WTC11 (cell line): ENCODE results near the gene PRPF8. TPM values are rescaled to one million over a fixed set of nuclear protein-coding genes. Genes with fewer than 3 reads are reported as not detected.
A peak's percentile ranks its signal among the peaks of the same experiment; 100 is the strongest.
"Not testable (repeated sequence)": the region's sequence is repeated elsewhere in the genome, so short reads cannot be mapped to it uniquely, and the experiment has no call there.

ENCODE experiments used
- ATAC-seq: fragments of 200-7000 bp; cut with Tn5 transposase; 2 replicates; pipeline ENCODE4 v1.10.0; 2021; ENCODE audit warnings: mild to moderate bottlenecking, moderate library complexity
- CTCF ChIA-PET: fragments of 300-600 bp; sonication (Branson Sonifier 250); formaldehyde crosslinking; loops from one replicate; lab custom pipeline; 2021; ENCODE audit warnings: antibody characterized with exemption; lab: Charles Lee
- POLR2A ChIA-PET: fragments of 350-600 bp; sonication (Branson Sonifier 250); formaldehyde crosslinking; loops from one replicate; lab custom pipeline; 2021; ENCODE audit warnings: antibody characterized with exemption; lab: Charles Lee
- DNase-seq: peaks from one replicate; pipeline ENCODE4 v3.0.0; 2021; ENCODE audit warnings: low spot score
- H3K27ac Mint-ChIP-seq: 2 replicates; pipeline ENCODE4 v1.8.0; 2021; ENCODE audit warnings: mixed read lengths
- H3K27me3 Mint-ChIP-seq: 2 replicates; pipeline ENCODE4 v1.8.0; 2021; ENCODE audit warnings: low read depth, mild to moderate bottlenecking, moderate library complexity, mixed read lengths
- H3K36me3 Mint-ChIP-seq: 2 replicates; pipeline ENCODE4 v1.8.0; 2021; ENCODE audit warnings: mixed read lengths
- H3K4me1 Mint-ChIP-seq: 2 replicates; pipeline ENCODE4 v1.8.0; 2022; ENCODE audit warnings: mixed read lengths
- H3K4me3 Mint-ChIP-seq: 2 replicates; pipeline ENCODE4 v1.8.0; 2021; ENCODE audit warnings: mild to moderate bottlenecking, moderate library complexity, mixed read lengths
- H3K9me3 Mint-ChIP-seq: 2 replicates; pipeline ENCODE4 v1.8.0; 2021; ENCODE audit warnings: mixed read lengths
- AFF4 ChIP-seq: sonication (generic); formaldehyde crosslinking; IDR thresholded peaks from 2 replicates; pipeline ENCODE4 v1.8.1; 2023; ENCODE audit warnings: mild to moderate bottlenecking, missing genetic modification reagents, borderline replicate concordance
- ATF3 ChIP-seq: sonication (generic); formaldehyde crosslinking; conservative IDR thresholded peaks from 2 replicates; pipeline ENCODE4 v1.8.1; 2022; ENCODE audit warnings: mild to moderate bottlenecking, missing genetic modification reagents
- CBFB ChIP-seq: sonication (generic); formaldehyde crosslinking; IDR thresholded peaks from 2 replicates; pipeline ENCODE4 v1.8.1; 2022; ENCODE audit warnings: mild to moderate bottlenecking, low read depth, missing genetic modification reagents
- CTCF ChIP-seq: fragments of 200-600 bp; IDR thresholded peaks from 2 replicates; pipeline ENCODE4 v1.8.0; 2022; ENCODE audit warnings: antibody characterized with exemption
- E2F1 ChIP-seq: sonication (generic); formaldehyde crosslinking; IDR thresholded peaks from 2 replicates; pipeline ENCODE4 v1.8.0; 2022; ENCODE audit warnings: mild to moderate bottlenecking, missing genetic modification reagents
- ESRRA ChIP-seq: sonication (generic); formaldehyde crosslinking; IDR thresholded peaks from 2 replicates; pipeline ENCODE4 v1.8.1; 2022; ENCODE audit warnings: mild to moderate bottlenecking, missing genetic modification reagents, borderline replicate concordance
- ETV6 ChIP-seq: sonication (generic); formaldehyde crosslinking; IDR thresholded peaks from 2 replicates; pipeline ENCODE4 v1.8.1; 2022; ENCODE audit warnings: mild to moderate bottlenecking, missing genetic modification reagents
- FOXK1 ChIP-seq: sonication (generic); formaldehyde crosslinking; IDR thresholded peaks from 2 replicates; pipeline ENCODE4 v1.8.0; 2022; ENCODE audit warnings: mild to moderate bottlenecking, moderate library complexity, missing genetic modification reagents
- FOXP4 ChIP-seq: sonication (generic); formaldehyde crosslinking; IDR thresholded peaks from 2 replicates; pipeline ENCODE4 v1.8.0; 2022; ENCODE audit warnings: mild to moderate bottlenecking, missing genetic modification reagents
- HMGA2 ChIP-seq: fragments of 250-450 bp; sonication (Bioruptor Pico); IDR thresholded peaks from 2 replicates; pipeline ENCODE4 v1.4.0; 2021; ENCODE audit warnings: mild to moderate bottlenecking, moderate library complexity
- MXD4 ChIP-seq: fragments of 250-450 bp; sonication (Bioruptor Pico); IDR thresholded peaks from 2 replicates; pipeline ENCODE4 v1.8.0; 2021; ENCODE audit warnings: mild to moderate bottlenecking, moderate library complexity, borderline replicate concordance
- MYBL2 ChIP-seq: sonication (generic); formaldehyde crosslinking; IDR thresholded peaks from 2 replicates; pipeline ENCODE4 v1.8.1; 2023; ENCODE audit warnings: mild to moderate bottlenecking, moderate library complexity, missing genetic modification reagents
- PRRX2 ChIP-seq: fragments of 250-450 bp; sonication (Bioruptor Pico); IDR thresholded peaks from 2 replicates; pipeline ENCODE4 v1.8.0; 2021; ENCODE audit warnings: mild to moderate bottlenecking
- SMAD3 ChIP-seq: sonication (generic); formaldehyde crosslinking; IDR thresholded peaks from 2 replicates; pipeline ENCODE4 v1.8.0; 2022; ENCODE audit warnings: missing genetic modification reagents, mild to moderate bottlenecking, borderline replicate concordance
- USF1 ChIP-seq: sonication (generic); formaldehyde crosslinking; IDR thresholded peaks from 2 replicates; pipeline ENCODE4 v1.8.0; 2022; ENCODE audit warnings: mild to moderate bottlenecking, missing genetic modification reagents
- ZBTB43 ChIP-seq: sonication (generic); formaldehyde crosslinking; IDR thresholded peaks from 2 replicates; pipeline ENCODE4 v1.8.1; 2023; ENCODE audit warnings: mild to moderate bottlenecking, missing genetic modification reagents
- ZNF317 ChIP-seq: sonication (generic); formaldehyde crosslinking; IDR thresholded peaks from 2 replicates; pipeline ENCODE4 v1.8.1; 2023; ENCODE audit warnings: low read depth, mild to moderate bottlenecking, moderate library complexity, missing genetic modification reagents, borderline replicate concordance
- ZNF396 ChIP-seq: fragments of 250-450 bp; sonication (Bioruptor Pico); IDR thresholded peaks from 2 replicates; pipeline ENCODE4 v1.8.0; 2021; ENCODE audit warnings: mild to moderate bottlenecking, moderate library complexity, borderline replicate concordance
- total RNA-seq: library from RNA; stranded (reverse); gene quantifications from 3 replicates; pipeline ENCODE4 v1.2.3, GENCODE V29; 2021

Gene PRPF8
- total RNA-seq, 1 experiment from 2014 or later = 388 TPM

- TF ChIP-seq USF1 (CRISPR knock-in tag) (peak; percentile 97), FOXP4 (peak; percentile 76; the same call in 1 of the 2 replicates), ZNF317 (no peak), ZNF396 (CRISPR knock-in tag) (no peak), HMGA2 (CRISPR knock-in tag) (no peak), ETV6 (CRISPR knock-in tag) (peak; percentile 80), MYBL2 (0 out of 2 replicates have a peak, but pooled peaks have one; percentile 69), ESRRA (0 out of 2 replicates have a peak, but pooled peaks have one; percentile 22), FOXK1 (CRISPR knock-in tag) (peak; percentile 100), SMAD3 (0 out of 2 replicates have a peak, but pooled peaks have one; percentile 52)
Observed at GRCh38 chr17:1724351-1724868, 39.7 kb upstream of the PRPF8 start, which contains the start of gene WDR81 (continued).

GRCh38 chr17:1722022-1722421, 37.4 kb upstream of the PRPF8 start:
- H3K27me3 Mint-ChIP-seq, H3K27ac Mint-ChIP-seq, H3K9me3 Mint-ChIP-seq, H3K4me3 Mint-ChIP-seq, DNase-seq, ATAC-seq, H3K36me3 Mint-ChIP-seq: not testable (repeated sequence)
- H3K4me1 Mint-ChIP-seq = peaks cover 12% of the 10 kb centered on the region
- ChIA-PET CTCF (interaction anchor here (1.0 to 4.0 kb wide), 8 partner anchors 11 to 523 kb away, joined by 3 to 60 read pairs (median 8); partner anchors contain the start of gene RILP), POLR2A (interaction anchor here (0.7 to 1.5 kb wide), 2 partner anchors 62 to 303 kb away, joined by 3 to 4 read pairs; partner anchors contain the start of gene RTN4RL1)

GRCh38 chr17:1720856-1721386, 36.3 kb upstream of the PRPF8 start:
- H3K9me3 Mint-ChIP-seq = no peaks in the 10 kb centered on the region
- no peak overlapping the region for H3K27ac Mint-ChIP-seq
- TF ChIP-seq MXD4 (CRISPR knock-in tag) = no peak
- TF ChIP-seq ATF3 (CRISPR knock-in tag) = no peak
- no peak for TF ChIP-seq ZBTB43 (CRISPR knock-in tag)
- TF ChIP-seq PRRX2 (CRISPR knock-in tag) = no peak
- no peak for TF ChIP-seq AFF4
- TF ChIP-seq CTCF = peak; percentile 98
- no peak for TF ChIP-seq CBFB
- TF ChIP-seq E2F1 = no peak
- no peak for TF ChIP-seq ZNF396 (CRISPR knock-in tag)
- ATAC-seq (no peak), DNase-seq (peak; percentile 84)
- no peak overlapping the region for H3K4me3 Mint-ChIP-seq
- no peaks in the 10 kb centered on the region; the same call in 1 of the 2 replicates for H3K27me3 Mint-ChIP-seq
- no peaks in the 10 kb centered on the region for H3K36me3 Mint-ChIP-seq
- H3K4me1 Mint-ChIP-seq = peaks cover 12% of the 10 kb centered on the region
- POLR2A ChIA-PET = interaction anchor here (1.5 kb wide), 1 partner anchor 63 kb away, joined by 4 read pairs; no protein-coding TSS in a partner anchor
- CTCF ChIA-PET = interaction anchor here (0.6 to 4.0 kb wide), 21 partner anchors 10 to 372 kb away, joined by 3 to 60 read pairs (median 5); partner anchors contain the start of genes RILP, SERPINF1 and SERPINF2
